HepG2 (cell line): ENCODE measurements around the gene NAT10. TPM values are rescaled to one million over a fixed set of nuclear protein-coding genes. Genes with fewer than 3 reads are reported as not detected.
A peak's percentile ranks its signal among the peaks of the same experiment; 100 is the strongest.

Experiments used
- ADNP ChIP-seq: sonication (generic); formaldehyde crosslinking; IDR thresholded peaks from 2 replicates; pipeline ENCODE4 v1.4.0; 2020; ENCODE audit warnings: missing genetic modification reagents
- BRCA1 ChIP-seq: sonication (generic); formaldehyde crosslinking; IDR thresholded peaks from 2 replicates; pipeline ENCODE4 v1.4.0; 2020; ENCODE audit warnings: missing genetic modification reagents
- CENPT ChIP-seq: sonication (generic); formaldehyde crosslinking; IDR thresholded peaks from 2 replicates; pipeline ENCODE4 v1.8.0; 2022; ENCODE audit warnings: low read depth, mild to moderate bottlenecking, moderate library complexity, missing genetic modification reagents
- CHD4 ChIP-seq: fragments of 200-600 bp; sonication (generic); IDR thresholded peaks from 2 replicates; pipeline ENCODE4 v1.7.0; 2017; ENCODE audit warnings: mild to moderate bottlenecking, low read length, borderline replicate concordance
- HMGA1 ChIP-seq: sonication (generic); formaldehyde crosslinking; conservative IDR thresholded peaks from 2 replicates; pipeline ENCODE4 v1.4.0; 2020; ENCODE audit warnings: missing genetic modification reagents
- JUND ChIP-seq: sonication (generic); formaldehyde crosslinking; IDR thresholded peaks from 2 replicates; pipeline ENCODE4 v1.8.0; 2022; ENCODE audit warnings: mild to moderate bottlenecking, missing genetic modification reagents
- MTF2 ChIP-seq: sonication (generic); formaldehyde crosslinking; IDR thresholded peaks from 2 replicates; pipeline ENCODE4 v1.5.0; 2020; ENCODE audit warnings: missing genetic modification reagents, borderline replicate concordance
- NFIC ChIP-seq: IDR thresholded peaks from 2 replicates; pipeline ENCODE4 v1.6.1; 2012; ENCODE audit warnings: mild to moderate bottlenecking, low read length, inconsistent platforms
- SALL1 ChIP-seq: sonication (generic); formaldehyde crosslinking; IDR thresholded peaks from 2 replicates; pipeline ENCODE4 v1.8.0; 2022; ENCODE audit warnings: mild to moderate bottlenecking, missing genetic modification reagents
- TRIM24 ChIP-seq: sonication (generic); formaldehyde crosslinking; IDR thresholded peaks from 2 replicates; pipeline ENCODE4 v1.8.0; 2022; ENCODE audit warnings: mild to moderate bottlenecking, missing genetic modification reagents
- ZBTB3 ChIP-seq: sonication (generic); formaldehyde crosslinking; IDR thresholded peaks from 2 replicates; pipeline ENCODE4 v1.4.0; 2020; ENCODE audit warnings: low read depth, mild to moderate bottlenecking, moderate library complexity, missing genetic modification reagents, borderline replicate concordance
- ZNF12 ChIP-seq: sonication (generic); formaldehyde crosslinking; IDR thresholded peaks from 2 replicates; pipeline ENCODE4 v1.5.0; 2020; ENCODE audit warnings: missing genetic modification reagents
- ZNF264 ChIP-seq: sonication (generic); formaldehyde crosslinking; IDR thresholded peaks from 2 replicates; pipeline ENCODE4 v1.4.0; 2020; ENCODE audit warnings: missing genetic modification reagents
- ZNF329 ChIP-seq: sonication (generic); formaldehyde crosslinking; IDR thresholded peaks from 2 replicates; pipeline ENCODE4 v1.9.0; 2021; ENCODE audit warnings: low read depth, mild to moderate bottlenecking, missing genetic modification reagents
- polyA plus RNA-seq, 8 experiments: library from polyadenylated mRNA; depleted of rRNA in 3 of 8; stranded (reverse) in 7 of 8; unstranded in 1 of 8; fragments of >200 nt; fragmentation: Illumina TruSeq in 4 of 8; extraction: Trizol in 4 of 8; gene quantifications; 2 replicates each; pipeline versions ENCODE4 v1.2.1 to v1.2.3, GENCODE V29; 2011 to 2016; ENCODE audit warnings: low read depth in 4 of 8, missing spikeins in 1 of 8, mixed read lengths in 1 of 8; ENCODE audit not compliant: insufficient read depth in 1 of 8
- total RNA-seq, 5 experiments: library from RNA; depleted of rRNA; stranded (reverse); fragments of >200 nt; fragmentation: Illumina TruSeq; extraction: Trizol; gene quantifications; 2 replicates each; pipeline ENCODE4 v1.2.3, GENCODE V29; 2016; ENCODE audit warnings: low read depth in 1 of 5
- TF ChIP-seq, protein P1 (sequence below): sonication (generic); formaldehyde crosslinking; IDR thresholded peaks from 2 replicates; pipeline ENCODE4 v1.8.1; 2023; ENCODE audit warnings: missing genetic modification reagents, mild to moderate bottlenecking, borderline replicate concordance
- TF ChIP-seq, protein P2 (sequence below): sonication (generic); formaldehyde crosslinking; IDR thresholded peaks from 2 replicates; pipeline ENCODE4 v1.4.0; 2020; ENCODE audit warnings: missing genetic modification reagents
- TF ChIP-seq, protein P3 (sequence below): sonication (generic); formaldehyde crosslinking; IDR thresholded peaks from 2 replicates; pipeline ENCODE4 v1.4.0; 2020; ENCODE audit warnings: mild to moderate bottlenecking, missing genetic modification reagents

NAT10 gene
- total and polyA plus RNA-seq, 2 of the 13 experiments (the other 11 are each of a cell fraction or from before 2014, with no cell fraction given) = 33.9 to 51.9 TPM

DNA sequence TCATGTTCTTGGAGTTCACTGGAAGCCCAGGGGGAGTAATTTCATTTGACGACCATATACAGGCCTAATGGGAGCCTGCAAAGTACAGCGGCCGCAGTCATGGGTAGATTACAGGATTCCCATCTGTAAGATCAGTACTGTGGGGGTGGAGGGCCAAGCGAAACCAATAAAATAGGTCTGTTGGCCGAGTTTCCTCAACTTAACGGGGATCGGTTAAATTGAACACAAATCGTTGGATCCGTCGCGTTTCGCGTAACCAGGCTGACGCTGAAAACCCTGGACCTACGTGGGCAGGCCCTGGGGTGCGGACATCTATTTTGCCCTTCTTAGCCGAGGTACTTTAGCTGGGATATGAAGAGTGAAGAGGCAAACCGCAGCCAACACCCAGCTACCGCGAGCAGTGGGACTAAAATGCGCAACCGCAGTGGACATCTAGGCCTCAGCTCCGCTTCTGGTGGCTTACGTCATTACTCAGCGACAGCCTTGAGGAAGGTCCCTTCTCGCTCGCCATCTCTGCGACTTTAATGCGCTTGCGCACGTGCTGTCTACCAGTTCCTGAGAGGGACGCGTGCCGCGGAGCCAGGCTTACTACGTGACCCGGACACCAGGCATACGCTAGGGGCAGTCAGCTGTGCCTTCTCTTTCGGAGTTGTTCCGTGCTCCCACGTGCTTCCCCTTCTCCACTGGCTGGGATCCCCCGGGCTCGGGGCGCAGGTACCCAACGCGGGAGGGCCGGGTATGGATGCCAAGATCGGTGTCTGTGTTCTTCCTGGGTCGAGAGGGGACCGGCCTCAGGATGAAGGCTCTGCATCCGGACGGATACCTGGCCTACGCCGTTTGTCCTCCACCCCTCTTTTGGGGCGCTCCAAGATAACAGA lies at the start of gene NAT10 (continued):
- TF ChIP-seq, protein P1, sequence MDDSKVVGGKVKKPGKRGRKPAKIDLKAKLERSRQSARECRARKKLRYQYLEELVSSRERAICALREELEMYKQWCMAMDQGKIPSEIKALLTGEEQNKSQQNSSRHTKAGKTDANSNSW = 0 out of 2 replicates have a peak, but pooled peaks have one; percentile 70
- TF ChIP-seq MTF2 (CRISPR knock-in tag) = no peak
- peak; percentile 91 for TF ChIP-seq SALL1 (CRISPR knock-in tag)
- TF ChIP-seq, protein P2, sequence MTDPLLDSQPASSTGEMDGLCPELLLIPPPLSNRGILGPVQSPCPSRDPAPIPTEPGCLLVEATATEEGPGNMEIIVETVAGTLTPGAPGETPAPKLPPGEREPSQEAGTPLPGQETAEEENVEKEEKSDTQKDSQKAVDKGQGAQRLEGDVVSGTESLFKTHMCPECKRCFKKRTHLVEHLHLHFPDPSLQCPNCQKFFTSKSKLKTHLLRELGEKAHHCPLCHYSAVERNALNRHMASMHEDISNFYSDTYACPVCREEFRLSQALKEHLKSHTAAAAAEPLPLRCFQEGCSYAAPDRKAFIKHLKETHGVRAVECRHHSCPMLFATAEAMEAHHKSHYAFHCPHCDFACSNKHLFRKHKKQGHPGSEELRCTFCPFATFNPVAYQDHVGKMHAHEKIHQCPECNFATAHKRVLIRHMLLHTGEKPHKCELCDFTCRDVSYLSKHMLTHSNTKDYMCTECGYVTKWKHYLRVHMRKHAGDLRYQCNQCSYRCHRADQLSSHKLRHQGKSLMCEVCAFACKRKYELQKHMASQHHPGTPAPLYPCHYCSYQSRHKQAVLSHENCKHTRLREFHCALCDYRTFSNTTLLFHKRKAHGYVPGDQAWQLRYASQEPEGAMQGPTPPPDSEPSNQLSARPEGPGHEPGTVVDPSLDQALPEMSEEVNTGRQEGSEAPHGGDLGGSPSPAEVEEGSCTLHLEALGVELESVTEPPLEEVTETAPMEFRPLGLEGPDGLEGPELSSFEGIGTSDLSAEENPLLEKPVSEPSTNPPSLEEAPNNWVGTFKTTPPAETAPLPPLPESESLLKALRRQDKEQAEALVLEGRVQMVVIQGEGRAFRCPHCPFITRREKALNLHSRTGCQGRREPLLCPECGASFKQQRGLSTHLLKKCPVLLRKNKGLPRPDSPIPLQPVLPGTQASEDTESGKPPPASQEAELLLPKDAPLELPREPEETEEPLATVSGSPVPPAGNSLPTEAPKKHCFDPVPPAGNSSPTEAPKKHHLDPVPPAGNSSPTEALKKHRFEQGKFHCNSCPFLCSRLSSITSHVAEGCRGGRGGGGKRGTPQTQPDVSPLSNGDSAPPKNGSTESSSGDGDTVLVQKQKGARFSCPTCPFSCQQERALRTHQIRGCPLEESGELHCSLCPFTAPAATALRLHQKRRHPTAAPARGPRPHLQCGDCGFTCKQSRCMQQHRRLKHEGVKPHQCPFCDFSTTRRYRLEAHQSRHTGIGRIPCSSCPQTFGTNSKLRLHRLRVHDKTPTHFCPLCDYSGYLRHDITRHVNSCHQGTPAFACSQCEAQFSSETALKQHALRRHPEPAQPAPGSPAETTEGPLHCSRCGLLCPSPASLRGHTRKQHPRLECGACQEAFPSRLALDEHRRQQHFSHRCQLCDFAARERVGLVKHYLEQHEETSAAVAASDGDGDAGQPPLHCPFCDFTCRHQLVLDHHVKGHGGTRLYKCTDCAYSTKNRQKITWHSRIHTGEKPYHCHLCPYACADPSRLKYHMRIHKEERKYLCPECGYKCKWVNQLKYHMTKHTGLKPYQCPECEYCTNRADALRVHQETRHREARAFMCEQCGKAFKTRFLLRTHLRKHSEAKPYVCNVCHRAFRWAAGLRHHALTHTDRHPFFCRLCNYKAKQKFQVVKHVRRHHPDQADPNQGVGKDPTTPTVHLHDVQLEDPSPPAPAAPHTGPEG = no peak; the same call in 1 of the 2 replicates
- no peak for TF ChIP-seq TRIM24 (CRISPR knock-in tag)
- TF ChIP-seq, protein P3, sequence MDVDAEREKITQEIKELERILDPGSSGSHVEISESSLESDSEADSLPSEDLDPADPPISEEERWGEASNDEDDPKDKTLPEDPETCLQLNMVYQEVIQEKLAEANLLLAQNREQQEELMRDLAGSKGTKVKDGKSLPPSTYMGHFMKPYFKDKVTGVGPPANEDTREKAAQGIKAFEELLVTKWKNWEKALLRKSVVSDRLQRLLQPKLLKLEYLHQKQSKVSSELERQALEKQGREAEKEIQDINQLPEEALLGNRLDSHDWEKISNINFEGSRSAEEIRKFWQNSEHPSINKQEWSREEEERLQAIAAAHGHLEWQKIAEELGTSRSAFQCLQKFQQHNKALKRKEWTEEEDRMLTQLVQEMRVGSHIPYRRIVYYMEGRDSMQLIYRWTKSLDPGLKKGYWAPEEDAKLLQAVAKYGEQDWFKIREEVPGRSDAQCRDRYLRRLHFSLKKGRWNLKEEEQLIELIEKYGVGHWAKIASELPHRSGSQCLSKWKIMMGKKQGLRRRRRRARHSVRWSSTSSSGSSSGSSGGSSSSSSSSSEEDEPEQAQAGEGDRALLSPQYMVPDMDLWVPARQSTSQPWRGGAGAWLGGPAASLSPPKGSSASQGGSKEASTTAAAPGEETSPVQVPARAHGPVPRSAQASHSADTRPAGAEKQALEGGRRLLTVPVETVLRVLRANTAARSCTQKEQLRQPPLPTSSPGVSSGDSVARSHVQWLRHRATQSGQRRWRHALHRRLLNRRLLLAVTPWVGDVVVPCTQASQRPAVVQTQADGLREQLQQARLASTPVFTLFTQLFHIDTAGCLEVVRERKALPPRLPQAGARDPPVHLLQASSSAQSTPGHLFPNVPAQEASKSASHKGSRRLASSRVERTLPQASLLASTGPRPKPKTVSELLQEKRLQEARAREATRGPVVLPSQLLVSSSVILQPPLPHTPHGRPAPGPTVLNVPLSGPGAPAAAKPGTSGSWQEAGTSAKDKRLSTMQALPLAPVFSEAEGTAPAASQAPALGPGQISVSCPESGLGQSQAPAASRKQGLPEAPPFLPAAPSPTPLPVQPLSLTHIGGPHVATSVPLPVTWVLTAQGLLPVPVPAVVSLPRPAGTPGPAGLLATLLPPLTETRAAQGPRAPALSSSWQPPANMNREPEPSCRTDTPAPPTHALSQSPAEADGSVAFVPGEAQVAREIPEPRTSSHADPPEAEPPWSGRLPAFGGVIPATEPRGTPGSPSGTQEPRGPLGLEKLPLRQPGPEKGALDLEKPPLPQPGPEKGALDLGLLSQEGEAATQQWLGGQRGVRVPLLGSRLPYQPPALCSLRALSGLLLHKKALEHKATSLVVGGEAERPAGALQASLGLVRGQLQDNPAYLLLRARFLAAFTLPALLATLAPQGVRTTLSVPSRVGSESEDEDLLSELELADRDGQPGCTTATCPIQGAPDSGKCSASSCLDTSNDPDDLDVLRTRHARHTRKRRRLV (CRISPR knock-in tag) = no peak
- no peak for TF ChIP-seq ZBTB3 (CRISPR knock-in tag)
- TF ChIP-seq JUND = peak; percentile 83
- TF ChIP-seq ADNP = no peak
- peak; percentile 63 for TF ChIP-seq BRCA1 (CRISPR knock-in tag)
- no peak for TF ChIP-seq NFIC
- 0 out of 2 replicates have a peak, but pooled peaks have one; percentile 38 for TF ChIP-seq ZNF264 (CRISPR knock-in tag)
- TF ChIP-seq CENPT (CRISPR knock-in tag) = no peak
- no peak for TF ChIP-seq CHD4
- TF ChIP-seq ZNF329 (CRISPR knock-in tag) = peak; percentile 76; the same call in 1 of the 2 replicates
- TF ChIP-seq HMGA1 (CRISPR knock-in tag) = no peak
- TF ChIP-seq ZNF12 = 0 out of 2 replicates have a peak, but pooled peaks have one; percentile 26
